Neuronal stem cell (in vitro differentiated cells): Measurements from ENCODE around the gene SYDE2.

Experiments used
- DNase-seq: peaks from one replicate; pipeline ENCODE4 v3.0.0-alpha.2; 2013; ENCODE audit warnings: low spot score
- H2AFZ ChIP-seq: one replicate; pipeline ENCODE4 v1.6.1; 2013; ENCODE audit warnings: mild to moderate bottlenecking, low read length, inconsistent platforms
- H2AK5ac ChIP-seq: 2 replicates; pipeline ENCODE4 v1.6.1; 2013; ENCODE audit warnings: low read depth, mild to moderate bottlenecking, inconsistent platforms, low read length, moderate library complexity, mixed read lengths
- H2BK120ac ChIP-seq: 2 replicates; pipeline ENCODE4 v1.6.1; 2013; ENCODE audit warnings: low read depth, mild to moderate bottlenecking, inconsistent platforms, low read length, moderate library complexity, mixed read lengths
- H2BK12ac ChIP-seq: one replicate; pipeline ENCODE4 v1.6.1; 2013; ENCODE audit warnings: low read length, inconsistent platforms
- H2BK15ac ChIP-seq: 2 replicates; pipeline ENCODE4 v1.6.1; 2013; ENCODE audit warnings: mild to moderate bottlenecking, low read length, inconsistent platforms, mixed read lengths
- H2BK5ac ChIP-seq: one replicate; pipeline ENCODE4 v1.6.1; 2013; ENCODE audit warnings: inconsistent platforms, mild to moderate bottlenecking, low read length, moderate library complexity
- H3K14ac ChIP-seq: one replicate; pipeline ENCODE4 v1.6.1; 2013; ENCODE audit warnings: low read length, inconsistent platforms
- H3K18ac ChIP-seq: 2 replicates; pipeline ENCODE4 v1.6.1; 2013; ENCODE audit warnings: low read length, inconsistent platforms
- H3K23ac ChIP-seq: 2 replicates; pipeline ENCODE4 v1.6.1; 2013; ENCODE audit warnings: low read depth, mild to moderate bottlenecking, mixed read lengths, low read length, inconsistent platforms; ENCODE audit not compliant: poor library complexity
- H3K27ac ChIP-seq: replicated peaks from 3 replicates; pipeline ENCODE4 v1.5.1; 2013; ENCODE audit warnings: low read length, inconsistent platforms
- H3K27me3 ChIP-seq, 3 experiments: 2 replicates each; pipeline ENCODE4 v1.6.1; 2013; ENCODE audit warnings: low read length in 3 of 3, mild to moderate bottlenecking in 2 of 3, inconsistent platforms in 1 of 3, low read depth in 1 of 3, mixed read lengths in 1 of 3, moderate library complexity in 1 of 3; ENCODE audit not compliant: control insufficient read depth in 3 of 3, insufficient read depth in 3 of 3
- H3K36me3 ChIP-seq, 2 donors: replicated peaks in 1 of 2; 2 replicates each; pipeline ENCODE4 v1.6.1; 2013; ENCODE audit warnings: low read length in 2 of 2; ENCODE audit not compliant: control insufficient read depth in 2 of 2, insufficient read depth in 2 of 2
- H3K4ac ChIP-seq: 2 replicates; pipeline ENCODE4 v1.6.1; 2013; ENCODE audit warnings: inconsistent platforms, mild to moderate bottlenecking, low read length, moderate library complexity
- H3K4me1 ChIP-seq, 2 donors: 1 replicate in 1 of 2; 2 replicates in 1 of 2; pipeline ENCODE4 v1.6.1; 2013; ENCODE audit warnings: low read length in 2 of 2, low read depth in 1 of 2; ENCODE audit not compliant: control insufficient read depth in 2 of 2, insufficient read depth in 1 of 2
- H3K4me2 ChIP-seq: one replicate; pipeline ENCODE4 v1.6.1; 2013; ENCODE audit warnings: mild to moderate bottlenecking, low read length, inconsistent platforms; ENCODE audit not compliant: insufficient read depth, poor library complexity, severe bottlenecking
- H3K4me3 ChIP-seq, 2 donors: 2 replicates each; pipeline ENCODE4 v1.5.1; 2013; ENCODE audit warnings: low read length in 2 of 2, mild to moderate bottlenecking in 2 of 2, inconsistent platforms in 1 of 2, moderate library complexity in 1 of 2
- H3K79me1 ChIP-seq: one replicate; pipeline ENCODE4 v1.6.1; 2013; ENCODE audit warnings: low read depth, mild to moderate bottlenecking, inconsistent platforms, low read length, moderate library complexity
- H3K9ac ChIP-seq: one replicate; pipeline ENCODE4 v1.6.1; 2013; ENCODE audit warnings: mild to moderate bottlenecking, low read depth, low read length, inconsistent platforms; ENCODE audit not compliant: poor library complexity
- H3K9me3 ChIP-seq, 2 donors: replicated peaks in 1 of 2; 2 replicates each; pipeline versions ENCODE3 to v1.6.1; 2013; ENCODE audit warnings: low read length in 2 of 2, mild to moderate bottlenecking in 2 of 2, inconsistent platforms in 1 of 2, low read depth in 1 of 2, mixed read lengths in 1 of 2, moderate library complexity in 1 of 2; ENCODE audit not compliant: control insufficient read depth in 2 of 2, insufficient read depth in 1 of 2
- H4K8ac ChIP-seq: one replicate; pipeline ENCODE4 v1.6.1; 2013; ENCODE audit warnings: low read depth, mild to moderate bottlenecking, inconsistent platforms, low read length, moderate library complexity
- H4K91ac ChIP-seq: one replicate; pipeline ENCODE4 v1.6.1; 2013; ENCODE audit warnings: low read length, low read depth, mild to moderate bottlenecking, inconsistent platforms; ENCODE audit not compliant: poor library complexity
- small RNA-seq: library from polyadenylated mRNA; stranded (forward); fragments of <200 nt; extraction: miRNeasy Mini kit (QIAGEN cat#:217004); gene quantifications from one replicate; pipeline ENCODE3, GENCODE V24; 2013; ENCODE audit not compliant: insufficient read depth

The SYDE2 gene

GRCh38 chr1:85109475-85109874 lies 91.3 kb downstream of the SYDE2 start:
- Histone ChIP-seq H2BK12ac (no peak overlapping the region), H3K9me3 (no peaks in the 10 kb centered on the region), H3K27ac (no peak overlapping the region), H2BK5ac (no peak overlapping the region), H4K91ac (no peak overlapping the region), H3K27me3 (peaks cover 0 to 10% (median 0%) of the 10 kb centered on the region in 3 experiments), H3K23ac (no peak overlapping the region), H3K4me2 (no peak overlapping the region), H2BK120ac (no peak overlapping the region), H2AFZ (no peak overlapping the region), H2BK15ac (no peak overlapping the region), H4K8ac (no peak overlapping the region), H3K4me3 (no peak overlapping the region), H3K18ac (no peak overlapping the region), H3K4me1 (no peaks in the 10 kb centered on the region), H3K4ac (no peak overlapping the region), H3K9ac (no peak overlapping the region), H3K36me3 (no peaks in the 10 kb centered on the region), H2AK5ac (no peak overlapping the region), H3K14ac (no peak overlapping the region), H3K79me1 (no peaks in the 10 kb centered on the region)
- peak; percentile 49 for DNase-seq

Small RNAs within 50 kb of the gene (small RNA-seq; reads per million reads assigned to genes)
- gene MIR4423, result 4.3 reads per million, percentile 11 among the genes with 10 or more reads in this experiment
